GM12878 (cell line): ENCODE measurements around the gene KCNQ1.

Experiments
- CHD2 ChIP-seq: IDR thresholded peaks from 2 replicates; pipeline ENCODE4 v1.6.1; 2011; ENCODE audit warnings: low read depth, low read length, improper control_type of control experiment, borderline replicate concordance
- CTCF ChIP-seq, 3 experiments: IDR thresholded peaks in 2 of 3; conservative IDR thresholded peaks in 1 of 3; 2 replicates each; pipeline ENCODE4 v1.5.1; 2011; ENCODE audit warnings: low read depth in 3 of 3, low read length in 3 of 3, mild to moderate bottlenecking in 3 of 3, control low read depth in 2 of 3, moderate library complexity in 2 of 3, inconsistent platforms in 1 of 3, mixed read lengths in 1 of 3; ENCODE audit not compliant: control insufficient read depth in 2 of 3, insufficient read depth in 1 of 3; ENCODE audit errors: extremely low read depth in 1 of 3
- FOXM1 ChIP-seq: IDR thresholded peaks from 2 replicates; pipeline ENCODE4 v1.6.1; 2012; ENCODE audit warnings: low read depth, mild to moderate bottlenecking, inconsistent platforms, low read length, moderate library complexity
- NR2F1 ChIP-seq: fragments of 450-650 bp; conservative IDR thresholded peaks from 2 replicates; pipeline ENCODE4 v1.6.1; 2017; ENCODE audit warnings: mild to moderate bottlenecking
- NRF1 ChIP-seq: conservative IDR thresholded peaks from 2 replicates; pipeline ENCODE4 v1.6.1; 2011; ENCODE audit warnings: mild to moderate bottlenecking, low read depth, low read length, improper control_type of control experiment
- POLR2A ChIP-seq: IDR thresholded peaks from 2 replicates; pipeline ENCODE4 v1.6.1; 2011; ENCODE audit warnings: low read depth, mild to moderate bottlenecking, low read length
- SMARCA5 ChIP-seq: fragments of 450-650 bp; IDR thresholded peaks from 2 replicates; pipeline ENCODE4 v1.6.1; 2017; ENCODE audit warnings: mild to moderate bottlenecking
- SUZ12 ChIP-seq: fragments of 200-600 bp; sonication (generic); IDR thresholded peaks from one replicate; pipeline ENCODE4 v1.6.1; 2018; ENCODE audit warnings: antibody characterized with exemption, mild to moderate bottlenecking; ENCODE audit not compliant: unreplicated experiment
- TAF1 ChIP-seq: IDR thresholded peaks from 2 replicates; pipeline ENCODE4 v1.6.1; 2011; ENCODE audit warnings: mild to moderate bottlenecking, low read depth, low read length, borderline replicate concordance
- TCF12 ChIP-seq: IDR thresholded peaks from 2 replicates; pipeline ENCODE4 v1.6.1; 2011; ENCODE audit warnings: low read depth, mild to moderate bottlenecking, low read length
- ZNF207 ChIP-seq: fragments of 450-650 bp; IDR thresholded peaks from 2 replicates; pipeline ENCODE4 v1.6.1; 2014; ENCODE audit warnings: antibody characterized with exemption, mild to moderate bottlenecking, borderline replicate concordance
- TF ChIP-seq, protein P1 (sequence below): fragments of 450-650 bp; formaldehyde crosslinking; IDR thresholded peaks from 2 replicates; pipeline ENCODE4 v1.4.0; 2020; ENCODE audit warnings: mild to moderate bottlenecking, moderate library complexity

- no peak for TF ChIP-seq NR2F1
- TF ChIP-seq, protein P1, sequence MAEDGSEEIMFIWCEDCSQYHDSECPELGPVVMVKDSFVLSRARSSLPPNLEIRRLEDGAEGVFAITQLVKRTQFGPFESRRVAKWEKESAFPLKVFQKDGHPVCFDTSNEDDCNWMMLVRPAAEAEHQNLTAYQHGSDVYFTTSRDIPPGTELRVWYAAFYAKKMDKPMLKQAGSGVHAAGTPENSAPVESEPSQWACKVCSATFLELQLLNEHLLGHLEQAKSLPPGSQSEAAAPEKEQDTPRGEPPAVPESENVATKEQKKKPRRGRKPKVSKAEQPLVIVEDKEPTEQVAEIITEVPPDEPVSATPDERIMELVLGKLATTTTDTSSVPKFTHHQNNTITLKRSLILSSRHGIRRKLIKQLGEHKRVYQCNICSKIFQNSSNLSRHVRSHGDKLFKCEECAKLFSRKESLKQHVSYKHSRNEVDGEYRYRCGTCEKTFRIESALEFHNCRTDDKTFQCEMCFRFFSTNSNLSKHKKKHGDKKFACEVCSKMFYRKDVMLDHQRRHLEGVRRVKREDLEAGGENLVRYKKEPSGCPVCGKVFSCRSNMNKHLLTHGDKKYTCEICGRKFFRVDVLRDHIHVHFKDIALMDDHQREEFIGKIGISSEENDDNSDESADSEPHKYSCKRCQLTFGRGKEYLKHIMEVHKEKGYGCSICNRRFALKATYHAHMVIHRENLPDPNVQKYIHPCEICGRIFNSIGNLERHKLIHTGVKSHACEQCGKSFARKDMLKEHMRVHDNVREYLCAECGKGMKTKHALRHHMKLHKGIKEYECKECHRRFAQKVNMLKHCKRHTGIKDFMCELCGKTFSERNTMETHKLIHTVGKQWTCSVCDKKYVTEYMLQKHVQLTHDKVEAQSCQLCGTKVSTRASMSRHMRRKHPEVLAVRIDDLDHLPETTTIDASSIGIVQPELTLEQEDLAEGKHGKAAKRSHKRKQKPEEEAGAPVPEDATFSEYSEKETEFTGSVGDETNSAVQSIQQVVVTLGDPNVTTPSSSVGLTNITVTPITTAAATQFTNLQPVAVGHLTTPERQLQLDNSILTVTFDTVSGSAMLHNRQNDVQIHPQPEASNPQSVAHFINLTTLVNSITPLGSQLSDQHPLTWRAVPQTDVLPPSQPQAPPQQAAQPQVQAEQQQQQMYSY (CRISPR knock-in tag) = no peak
- no peak for TF ChIP-seq ZNF207
- TF ChIP-seq CTCF (IDR thresholded peaks at IDR 0.05 in 2 of 3, conservative IDR thresholded peaks at IDR 0.05 in 1 of 3; ENCODE audit: control insufficient read depth in 2 of 3, extremely low read depth in 1 of 3, insufficient read depth in 1 of 3, low read depth in 3 of 3, low read length in 3 of 3) = no peak
- no peak for TF ChIP-seq TAF1
- TF ChIP-seq POLR2A = no peak
- no peak for TF ChIP-seq FOXM1
- no peak for TF ChIP-seq SMARCA5
- no peak for TF ChIP-seq CHD2
- no peak for TF ChIP-seq SUZ12
- TF ChIP-seq NRF1 = no peak
- TF ChIP-seq TCF12 = no peak
Measured at GRCh38 chr11:2815762-2816496, 371.1 kb downstream of the KCNQ1 start.
